Suprapubic skin (tissue), 4 donors: Measurements from ENCODE around the gene SMIM1. TPM values are rescaled to one million over a fixed set of nuclear protein-coding genes. Genes with fewer than 3 reads are reported as not detected.
A peak's percentile ranks its signal among the peaks of the same experiment; 100 is the strongest.

Source experiments
- DNase-seq, 2 donors: peaks; one replicate each; pipeline ENCODE4 v3.0.0-alpha.2; 2019; ENCODE audit warnings: low spot score in 2 of 2
- H3K27ac ChIP-seq: fragments of 200-600 bp; sonication (generic); one replicate; pipeline ENCODE4 v1.5.1; 2019
- H3K27me3 ChIP-seq: fragments of 200-600 bp; sonication (generic); one replicate; pipeline ENCODE4 v1.5.1; 2019
- H3K36me3 ChIP-seq: fragments of 200-600 bp; sonication (generic); one replicate; pipeline ENCODE4 v1.5.1; 2019
- H3K4me1 ChIP-seq: fragments of 200-600 bp; sonication (generic); one replicate; pipeline ENCODE4 v1.5.1; 2019
- H3K4me3 ChIP-seq: fragments of 200-600 bp; sonication (generic); one replicate; pipeline ENCODE4 v1.5.1; 2019; ENCODE audit warnings: mild to moderate bottlenecking
- H3K9me3 ChIP-seq: fragments of 200-600 bp; sonication (generic); one replicate; pipeline ENCODE4 v1.5.1; 2019
- EP300 ChIP-seq: sonication (generic); formaldehyde crosslinking; IDR thresholded peaks from one replicate; pipeline ENCODE4 v1.6.1; 2017; ENCODE audit warnings: antibody characterized with exemption
- POLR2A ChIP-seq, 2 donors: fragments of 450-650 bp; IDR thresholded peaks; one replicate each; pipeline ENCODE4 v1.6.1; 2017; ENCODE audit warnings: antibody characterized with exemption in 2 of 2, mild to moderate bottlenecking in 2 of 2, moderate library complexity in 2 of 2
- POLR2AphosphoS5 ChIP-seq, 3 donors: sonication (generic); formaldehyde crosslinking; IDR thresholded peaks; one replicate each; pipeline ENCODE4 v1.6.1; 2017; ENCODE audit warnings: antibody characterized with exemption in 3 of 3
- WGBS: methylation state at CpG from one replicate; pipeline ENCODE4 v1.1.5; 2018; 5-methylcytosine and 5-hydroxymethylcytosine counted together
- total RNA-seq, 4 donors: library from RNA; depleted of rRNA; stranded (reverse); fragments of >200 nt; gene quantifications; one replicate each; pipeline ENCODE4 v1.1.0, GENCODE V29; 2016
- TF ChIP-seq, protein P1 (sequence below), 2 donors: fragments of 200-600 bp in 1 of 2; fragments of 450-650 bp in 1 of 2; sonication (generic) in 1 of 2; IDR thresholded peaks; one replicate each; pipeline ENCODE4 v1.5.1; 2016 to 2019; ENCODE audit warnings: antibody characterized with exemption in 2 of 2, mild to moderate bottlenecking in 1 of 2, moderate library complexity in 1 of 2

Gene SMIM1
- total RNA-seq, 4 donors from 2014 or later = 3.2 to 8.4 (median 3.4) TPM; not detected in 1

DNA sequence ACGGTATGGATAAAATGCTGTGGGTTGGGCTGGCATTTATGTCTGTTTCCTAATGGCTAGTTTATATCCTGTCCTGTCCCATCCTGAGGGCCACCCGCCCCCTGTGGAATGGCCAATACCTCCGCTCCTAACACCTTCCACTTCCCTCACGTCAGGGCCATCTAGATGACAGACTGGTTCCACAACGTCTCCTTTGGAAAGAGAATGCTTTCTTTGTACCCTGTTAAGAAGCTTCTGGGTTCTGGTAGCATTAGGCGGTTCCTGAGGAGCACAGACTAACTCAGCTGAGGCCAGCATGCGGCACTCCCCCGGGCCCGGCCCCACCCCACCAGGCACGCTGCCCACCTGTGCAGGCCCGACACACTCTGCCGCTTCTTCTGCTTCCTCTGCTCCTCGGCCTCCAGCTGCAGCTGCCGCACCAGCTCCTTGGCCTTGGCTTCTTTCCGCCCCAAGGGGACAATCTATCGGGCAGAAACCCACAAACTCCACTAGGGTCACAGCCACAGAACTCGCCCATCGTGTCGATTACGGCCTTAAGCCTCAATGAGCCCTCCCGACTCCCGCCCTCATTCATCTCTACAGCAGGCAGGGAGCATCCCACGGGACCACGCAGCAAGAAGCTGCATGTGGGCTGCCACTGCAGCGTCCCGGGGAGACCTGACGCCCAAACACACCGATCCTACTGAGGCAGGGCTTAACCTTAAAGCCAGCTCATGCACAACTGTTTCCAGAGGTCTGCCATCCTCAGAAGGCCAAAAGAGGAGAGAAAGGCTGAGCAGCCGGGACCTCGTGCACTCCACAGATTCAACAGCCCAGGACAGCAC is 11.3 kb downstream of the SMIM1 start:
- no peaks in the 10 kb centered on the region for H3K27me3 ChIP-seq
- no peak overlapping the region for H3K4me3 ChIP-seq
- no peaks in the 10 kb centered on the region for H3K9me3 ChIP-seq
- no peaks in the 10 kb centered on the region for H3K4me1 ChIP-seq
- peak overlapping the region; percentile 20 for H3K27ac ChIP-seq
- 87% methylated on average over 29 of the region's 30 CpGs for WGBS
- peaks cover 97% of the 10 kb centered on the region for H3K36me3 ChIP-seq
- no peak for TF ChIP-seq POLR2AphosphoS5 (IDR thresholded peaks at IDR 0.05)
- no peak for TF ChIP-seq EP300
- TF ChIP-seq, protein P1, sequence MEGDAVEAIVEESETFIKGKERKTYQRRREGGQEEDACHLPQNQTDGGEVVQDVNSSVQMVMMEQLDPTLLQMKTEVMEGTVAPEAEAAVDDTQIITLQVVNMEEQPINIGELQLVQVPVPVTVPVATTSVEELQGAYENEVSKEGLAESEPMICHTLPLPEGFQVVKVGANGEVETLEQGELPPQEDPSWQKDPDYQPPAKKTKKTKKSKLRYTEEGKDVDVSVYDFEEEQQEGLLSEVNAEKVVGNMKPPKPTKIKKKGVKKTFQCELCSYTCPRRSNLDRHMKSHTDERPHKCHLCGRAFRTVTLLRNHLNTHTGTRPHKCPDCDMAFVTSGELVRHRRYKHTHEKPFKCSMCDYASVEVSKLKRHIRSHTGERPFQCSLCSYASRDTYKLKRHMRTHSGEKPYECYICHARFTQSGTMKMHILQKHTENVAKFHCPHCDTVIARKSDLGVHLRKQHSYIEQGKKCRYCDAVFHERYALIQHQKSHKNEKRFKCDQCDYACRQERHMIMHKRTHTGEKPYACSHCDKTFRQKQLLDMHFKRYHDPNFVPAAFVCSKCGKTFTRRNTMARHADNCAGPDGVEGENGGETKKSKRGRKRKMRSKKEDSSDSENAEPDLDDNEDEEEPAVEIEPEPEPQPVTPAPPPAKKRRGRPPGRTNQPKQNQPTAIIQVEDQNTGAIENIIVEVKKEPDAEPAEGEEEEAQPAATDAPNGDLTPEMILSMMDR (IDR thresholded peaks at IDR 0.05) = no peak
- TF ChIP-seq POLR2A (IDR thresholded peaks at IDR 0.05) = no peak
- peak in 1 of 2 donors; percentile 83 for DNase-seq

DNA sequence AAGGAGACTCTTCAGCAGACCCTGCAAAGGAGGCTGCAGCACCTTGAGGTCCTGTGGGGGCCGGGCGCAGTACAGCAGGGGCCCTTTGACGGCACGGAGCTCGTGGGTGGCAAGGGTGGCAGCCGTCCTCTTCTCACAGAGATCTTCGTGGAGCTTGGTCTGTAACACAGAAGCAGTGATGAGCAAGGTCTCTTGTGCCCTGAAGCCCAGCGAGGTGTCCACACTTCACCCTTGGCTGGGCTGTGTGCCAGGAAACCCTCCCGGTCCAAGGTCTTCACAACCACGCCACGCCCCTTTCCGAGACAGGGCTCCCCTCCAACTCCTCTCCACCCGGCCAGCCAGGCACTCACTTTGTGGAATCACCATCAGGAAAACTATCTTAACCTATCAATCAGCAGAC is 12.5 kb downstream of the SMIM1 start:
- TF ChIP-seq EP300 (no peak), POLR2A (IDR thresholded peaks at IDR 0.05) (no peak), POLR2AphosphoS5 (IDR thresholded peaks at IDR 0.05) (no peak)
- TF ChIP-seq, protein P1 (IDR thresholded peaks at IDR 0.05) = no peak
- DNase-seq = peak in 1 of 2 donors; percentile 74
- Histone ChIP-seq H3K4me1 (peaks cover 3% of the 10 kb centered on the region), H3K36me3 (peaks cover 95% of the 10 kb centered on the region), H3K27ac (no peak overlapping the region), H3K9me3 (no peaks in the 10 kb centered on the region), H3K4me3 (no peak overlapping the region), H3K27me3 (no peaks in the 10 kb centered on the region)
- 73% methylated on average over 11 of the region's 13 CpGs for WGBS

DNA sequence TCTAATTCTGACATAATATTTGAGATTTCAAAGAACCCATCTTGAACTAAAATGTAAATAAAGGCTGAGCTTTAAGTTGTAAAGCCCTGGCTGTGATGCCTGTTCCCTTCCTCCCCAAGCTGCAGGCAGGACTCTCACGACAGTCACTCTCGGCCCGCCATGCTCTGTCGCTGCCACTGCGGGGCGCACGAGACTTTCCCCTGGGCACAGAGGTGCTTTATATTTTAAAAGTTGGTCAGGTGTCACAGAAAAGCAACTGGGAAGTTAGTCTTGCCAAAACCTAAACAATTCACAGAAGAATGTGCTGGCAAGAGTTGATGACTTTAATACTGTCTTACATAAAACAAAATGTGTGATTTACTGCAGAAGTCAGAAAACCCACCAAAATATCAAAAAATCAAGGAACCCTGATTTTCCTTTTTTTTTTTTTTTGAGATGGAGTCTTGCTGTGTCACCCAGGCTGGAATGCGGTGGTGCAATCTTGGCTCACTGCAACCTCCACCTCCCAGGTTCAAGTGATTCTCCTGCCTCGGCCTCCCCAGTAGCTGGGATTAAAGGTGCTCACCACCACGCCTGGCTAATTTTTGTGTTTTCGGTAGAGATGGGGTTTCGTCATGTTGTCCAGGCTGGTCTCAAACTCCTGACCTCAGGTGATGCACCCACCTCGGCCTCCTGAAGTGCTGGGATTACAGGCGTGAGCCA is 13.1 kb downstream of the SMIM1 start:
- 85% methylated on average over 14 of the region's 14 CpGs for WGBS
- Histone ChIP-seq H3K27me3 (no peaks in the 10 kb centered on the region), H3K27ac (no peak overlapping the region), H3K4me3 (no peak overlapping the region), H3K4me1 (peaks cover 8% of the 10 kb centered on the region), H3K9me3 (no peaks in the 10 kb centered on the region), H3K36me3 (peaks cover 94% of the 10 kb centered on the region)
- TF ChIP-seq, protein P1 (IDR thresholded peaks at IDR 0.05) = peak in 1 of 2 donors; percentile 9
- TF ChIP-seq POLR2A (IDR thresholded peaks at IDR 0.05) (no peak), EP300 (no peak), POLR2AphosphoS5 (IDR thresholded peaks at IDR 0.05) (no peak)
- peak in 1 of 2 donors; percentile 43 for DNase-seq

DNA sequence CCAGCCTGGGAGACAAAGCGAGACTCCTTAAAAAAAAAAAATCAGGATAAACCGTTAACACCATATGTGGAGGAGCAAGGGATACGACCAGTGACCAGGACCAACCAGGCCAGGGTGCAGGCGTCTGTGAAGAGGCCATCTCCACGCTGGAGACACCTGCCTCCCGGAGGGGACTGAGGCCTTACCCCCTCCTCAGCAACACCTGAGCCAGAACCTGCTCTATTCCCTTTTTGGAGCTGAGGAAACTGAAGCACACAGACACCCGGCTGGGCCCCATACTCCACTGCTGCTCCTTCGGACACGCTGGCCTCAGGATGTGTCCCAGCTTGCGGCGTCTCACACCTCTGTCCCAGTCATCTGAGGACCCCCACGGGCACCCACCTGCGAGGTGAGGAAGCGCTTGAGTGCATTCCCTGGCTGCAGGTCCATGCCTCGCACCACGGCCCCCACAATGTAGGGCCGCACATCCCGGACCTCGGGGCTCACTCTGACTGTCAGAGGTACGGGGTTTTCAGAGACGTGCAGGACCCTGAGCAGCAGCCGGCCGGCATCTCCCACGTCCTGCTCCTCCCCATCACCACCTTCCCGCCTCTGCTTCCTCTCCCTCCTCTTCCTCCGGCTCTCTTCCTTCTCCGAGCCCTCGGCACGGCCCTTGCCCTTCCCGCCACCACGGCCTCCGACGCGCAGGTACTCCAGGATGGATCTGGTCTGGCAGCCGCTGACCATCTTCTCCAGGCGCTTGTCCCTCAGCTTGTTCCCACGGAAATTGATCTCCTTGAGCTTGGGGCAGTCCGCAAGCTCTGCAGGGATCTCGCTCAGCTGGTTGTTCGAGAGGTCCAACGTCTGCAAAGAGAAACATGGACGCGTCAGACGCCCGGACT is 14.2 kb downstream of the SMIM1 start:
- Histone ChIP-seq H3K27me3 (no peaks in the 10 kb centered on the region), H3K27ac (no peak overlapping the region), H3K4me3 (no peak overlapping the region), H3K4me1 (peaks cover 14% of the 10 kb centered on the region), H3K9me3 (no peaks in the 10 kb centered on the region), H3K36me3 (peaks cover 85% of the 10 kb centered on the region)
- TF ChIP-seq POLR2A (IDR thresholded peaks at IDR 0.05) (no peak), POLR2AphosphoS5 (IDR thresholded peaks at IDR 0.05) (no peak), EP300 (no peak)
- TF ChIP-seq, protein P1 (IDR thresholded peaks at IDR 0.05) = no peak
- WGBS = 91% methylated on average over 32 of the region's 45 CpGs
- peak in 1 of 2 donors; percentile 69 for DNase-seq
